ENCODE data around the gene ARHGAP42.

DNA sequence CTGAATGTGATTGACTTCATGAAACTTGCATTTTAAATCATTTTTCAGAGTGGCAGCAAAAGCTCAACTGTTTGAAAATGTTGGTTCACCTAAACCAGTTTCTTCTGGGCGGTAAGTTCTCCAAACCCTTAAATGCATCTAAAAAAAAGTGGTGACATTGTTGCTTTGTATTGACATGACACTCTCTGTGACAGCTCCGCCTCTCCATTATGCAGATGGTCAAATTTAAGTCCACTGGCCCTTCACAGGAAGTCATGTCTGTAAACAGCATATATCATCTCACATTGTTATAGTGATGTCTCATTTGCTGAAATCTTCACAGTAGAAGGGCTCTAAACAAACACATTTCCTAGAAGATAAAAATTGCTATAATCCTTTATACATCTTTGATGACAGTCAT is 291.9 kb downstream of the ARHGAP42 start:
- TF ChIP-seq TOX (CRISPR knock-in tag; IDR thresholded peaks at IDR 0.05; ENCODE audit: borderline replicate concordance) (no peak), SNAI2 (CRISPR knock-in tag; IDR thresholded peaks at IDR 0.05) (no peak), ARNTL (CRISPR knock-in tag; IDR thresholded peaks at IDR 0.05; ENCODE audit: borderline replicate concordance, low read depth) (no peak)
